ENCODE data around the gene TTLL11.

TTLL11 gene

GRCh38 chr9:121968056-121968455, 125.1 kb downstream of the TTLL11 start:
- DNase-seq (ENCODE audit: low read depth), result no peak
- no peak for TF ChIP-seq CTCF (conservative IDR thresholded peaks at IDR 0.05; ENCODE audit: low read depth, low read length)
- no peak overlapping the region for H3K4me3 ChIP-seq (ENCODE audit: low read length)

- H3K4me3 ChIP-seq (ENCODE audit: low read length), result no peak overlapping the region
- DNase-seq (ENCODE audit: low read depth), result no peak
- no peak for TF ChIP-seq CTCF (conservative IDR thresholded peaks at IDR 0.05; ENCODE audit: low read depth, low read length)
These were observed 126.4 kb downstream of the TTLL11 start for GRCh38 chr9:121966706-121967105.

DNA sequence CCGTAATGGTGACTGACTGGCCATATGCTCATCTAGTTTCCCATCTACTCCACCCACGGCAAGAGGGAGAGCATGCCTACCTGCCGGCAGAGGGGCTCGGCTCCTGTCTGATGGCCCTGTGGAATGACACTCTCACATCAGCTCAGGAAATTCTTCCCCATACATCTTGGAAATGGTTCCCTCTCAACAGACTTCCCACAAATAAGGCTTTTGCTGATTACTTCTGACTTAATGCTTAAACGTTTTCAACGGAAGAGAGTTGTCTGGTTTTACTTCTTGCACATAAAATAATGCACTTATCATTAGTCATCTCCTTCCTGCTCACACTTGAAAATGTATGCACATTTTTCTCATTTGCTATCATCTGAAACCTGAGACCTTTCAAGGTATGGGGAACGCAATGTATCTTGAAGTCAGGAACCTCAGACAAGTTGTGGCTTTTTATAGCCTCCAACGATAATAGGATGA, 129.5 kb downstream of the TTLL11 start:
- TF ChIP-seq CTCF (conservative IDR thresholded peaks at IDR 0.05; ENCODE audit: low read depth, low read length), result no peak
- no peak for DNase-seq (ENCODE audit: low read depth)
- H3K4me3 ChIP-seq (ENCODE audit: low read length), result no peak overlapping the region

GRCh38 chr9:121962421-121962820, 130.7 kb downstream of the TTLL11 start:
- DNase-seq (ENCODE audit: low read depth), result no peak
- TF ChIP-seq CTCF (conservative IDR thresholded peaks at IDR 0.05; ENCODE audit: low read depth, low read length), result no peak
- no peak overlapping the region for H3K4me3 ChIP-seq (ENCODE audit: low read length)

GRCh38 chr9:121960665-121961064, 132.4 kb downstream of the TTLL11 start:
- H3K4me3 ChIP-seq (ENCODE audit: low read length), result no peak overlapping the region
- no peak for TF ChIP-seq CTCF (conservative IDR thresholded peaks at IDR 0.05; ENCODE audit: low read depth, low read length)
- no peak for DNase-seq (ENCODE audit: low read depth)

- TF ChIP-seq CTCF (conservative IDR thresholded peaks at IDR 0.05; ENCODE audit: low read depth, low read length), result no peak
- no peak overlapping the region for H3K4me3 ChIP-seq (ENCODE audit: low read length)
- DNase-seq (ENCODE audit: low read depth), result no peak
These were observed 134.6 kb downstream of the TTLL11 start for GRCh38 chr9:121958530-121958929.

GRCh38 chr9:121956808-121957207, 136.3 kb downstream of the TTLL11 start:
- no peak for DNase-seq (ENCODE audit: low read depth)
- no peak overlapping the region for H3K4me3 ChIP-seq (ENCODE audit: low read length)
- TF ChIP-seq CTCF (conservative IDR thresholded peaks at IDR 0.05; ENCODE audit: low read depth, low read length), result no peak

Data from retinal pigment epithelial cell (primary cell).